Lung (tissue), 12 donors: ENCODE measurements around the gene DBH. TPM values are rescaled to one million over a fixed set of nuclear protein-coding genes. Genes with fewer than 3 reads are reported as not detected.
"Not testable (repeated sequence)": the region's sequence is repeated elsewhere in the genome, so short reads cannot be mapped to it uniquely, and the experiment has no call there.

Experiments used
- ATAC-seq: fragments of 200-7000 bp; cut with Tn5 transposase; one replicate; pipeline ENCODE4 v1.9.1; 2020; ENCODE audit warnings: moderate number of reproducible peaks; ENCODE audit not compliant: insufficient read depth, low FRiP score
- DNase-seq, 3 donors: peaks; one replicate each; pipeline ENCODE4 v3.0.0-alpha.2; 2013 to 2017
- H3K27ac ChIP-seq, 2 donors: one replicate each; pipeline ENCODE4 v1.5.1; 2013; ENCODE audit warnings: mild to moderate bottlenecking in 2 of 2, moderate library complexity in 2 of 2, control low read depth in 1 of 2, inconsistent platforms in 1 of 2, low read depth in 1 of 2, low read length in 1 of 2
- H3K27me3 ChIP-seq, 3 donors: one replicate each; pipeline ENCODE4 v1.5.1; 2013; ENCODE audit warnings: low read length in 2 of 3; ENCODE audit not compliant: control insufficient read depth in 3 of 3, insufficient read depth in 3 of 3
- H3K36me3 ChIP-seq, 4 donors: one replicate each; pipeline ENCODE4 v1.5.1; 2013; ENCODE audit warnings: low read length in 4 of 4, mild to moderate bottlenecking in 1 of 4, moderate library complexity in 1 of 4; ENCODE audit not compliant: control insufficient read depth in 4 of 4, insufficient read depth in 4 of 4
- H3K4me1 ChIP-seq, 5 donors: one replicate each; pipeline ENCODE4 v1.5.1; 2013; ENCODE audit warnings: low read length in 5 of 5, mild to moderate bottlenecking in 2 of 5, moderate library complexity in 1 of 5; ENCODE audit not compliant: control insufficient read depth in 5 of 5, insufficient read depth in 5 of 5
- H3K4me3 ChIP-seq: one replicate; pipeline ENCODE4 v1.5.1; 2013; ENCODE audit warnings: mild to moderate bottlenecking, control low read depth, moderate library complexity
- H3K9ac ChIP-seq, 2 donors: one replicate each; pipeline ENCODE4 v1.5.1; 2013; ENCODE audit warnings: low read length in 2 of 2, control low read depth in 1 of 2; ENCODE audit not compliant: insufficient read depth in 1 of 2
- H3K9me3 ChIP-seq, 4 donors: one replicate each; pipeline ENCODE4 v1.5.1; 2013; ENCODE audit warnings: low read length in 3 of 4, mild to moderate bottlenecking in 1 of 4, moderate library complexity in 1 of 4; ENCODE audit not compliant: control insufficient read depth in 4 of 4, insufficient read depth in 3 of 4
- CTCF ChIP-seq: IDR thresholded peaks from 2 replicates; pipeline ENCODE4 v1.5.1; 2012; ENCODE audit warnings: mild to moderate bottlenecking; ENCODE audit errors: control extremely low read depth, extremely low read depth
- WGBS, 2 donors: extraction: QIAGEN DNeasy Blood & Tissue Kit; methylation state at CpG; one replicate each; pipeline ENCODE4 v1.1.7; 2013; 5-methylcytosine and 5-hydroxymethylcytosine counted together
- polyA plus RNA-seq, 2 donors: library from polyadenylated mRNA; stranded (reverse); fragments of 200-250 nt; gene quantifications; one replicate each; pipeline ENCODE4 v1.2.1, GENCODE V29; 2013
- total RNA-seq, 2 donors: library from RNA; depleted of rRNA in 1 of 2; stranded (reverse); fragments of >200 nt in 1 of 2; gene quantifications; one replicate each; pipeline ENCODE4 v1.2.1, GENCODE V29; 2014 to 2021
- donor health status: control.
- donor health status: control.
- donor health status: Bipolar disorder and iron deficiency.
- donor health status: healthy.
- donor health status: DM: yes; HTN: yes; CAD: no.

DBH gene
- total and polyA plus RNA-seq, 4 donors: 0.06 to 0.48 (median 0.08) TPM

- ATAC-seq (no peak), DNase-seq (no peak)
- peaks cover 0 to 43% (median 2%) of the 10 kb centered on the region in 3 donors for H3K27me3 ChIP-seq
- H3K9me3 ChIP-seq: no peaks in the 10 kb centered on the region
- TF ChIP-seq CTCF: no peak
- no peak overlapping the region for H3K4me3 ChIP-seq
- no peak overlapping the region for H3K9ac ChIP-seq
- H3K27ac ChIP-seq: no peak overlapping the region
- no peaks in the 10 kb centered on the region for H3K36me3 ChIP-seq
- peaks cover 0 to 4% (median 0%) of the 10 kb centered on the region in 5 donors for H3K4me1 ChIP-seq
- 83 to 88% methylated on average over 10 of the region's 10 CpGs for WGBS, 2 donors
These were observed 17.4 kb upstream of the DBH start for GRCh38 chr9:133618726-133619125.

GRCh38 chr9:133619791-133620190, 16.4 kb upstream of the DBH start:
- WGBS, 2 donors: 6 to 15% methylated on average over 8 of the region's 8 CpGs
- H3K27me3 ChIP-seq: peaks cover 0 to 34% (median 2%) of the 10 kb centered on the region in 3 donors
- TF ChIP-seq CTCF: no peak
- peaks cover 0 to 4% (median 0%) of the 10 kb centered on the region in 5 donors for H3K4me1 ChIP-seq
- H3K9ac ChIP-seq: no peak overlapping the region
- peak in 1 of 3 donors; percentile 32 for DNase-seq
- H3K9me3 ChIP-seq: no peaks in the 10 kb centered on the region
- H3K4me3 ChIP-seq: no peak overlapping the region
- no peaks in the 10 kb centered on the region for H3K36me3 ChIP-seq
- no peak for ATAC-seq
- H3K27ac ChIP-seq: no peak overlapping the region

- no peaks in the 10 kb centered on the region for H3K36me3 ChIP-seq
- DNase-seq (no peak), ATAC-seq (no peak)
- no peak overlapping the region for H3K4me3 ChIP-seq
- H3K9me3 ChIP-seq: peaks cover 0 to 7% (median 0%) of the 10 kb centered on the region in 4 donors
- H3K27me3 ChIP-seq: peaks cover 0 to 22% (median 2%) of the 10 kb centered on the region in 3 donors
- no peak overlapping the region for H3K9ac ChIP-seq
- TF ChIP-seq CTCF: no peak
- no peak overlapping the region for H3K27ac ChIP-seq
- 74 to 84% methylated on average over 11 of the region's 11 CpGs for WGBS, 2 donors
- H3K4me1 ChIP-seq: no peaks in the 10 kb centered on the region
These were observed 14.4 kb upstream of the DBH start for GRCh38 chr9:133621725-133622267.

GRCh38 chr9:133622555-133622954, 13.6 kb upstream of the DBH start:
- H3K9ac ChIP-seq: no peak overlapping the region
- H3K36me3 ChIP-seq: no peaks in the 10 kb centered on the region
- DNase-seq (no peak), ATAC-seq (no peak)
- no peak overlapping the region for H3K4me3 ChIP-seq
- WGBS, 2 donors: 74 to 75% methylated on average over 5 of the region's 5 CpGs
- no peak for TF ChIP-seq CTCF
- no peaks in the 10 kb centered on the region for H3K4me1 ChIP-seq
- H3K27me3 ChIP-seq: peaks cover 0 to 22% (median 2%) of the 10 kb centered on the region in 3 donors
- H3K9me3 ChIP-seq: peaks cover 0 to 9% (median 0%) of the 10 kb centered on the region in 4 donors
- no peak overlapping the region for H3K27ac ChIP-seq

GRCh38 chr9:133626008-133626407, 10.2 kb upstream of the DBH start:
- not testable (repeated sequence) for H3K9ac ChIP-seq, H3K9me3 ChIP-seq, H3K4me1 ChIP-seq, H3K27me3 ChIP-seq, H3K27ac ChIP-seq, H3K36me3 ChIP-seq, H3K4me3 ChIP-seq, ATAC-seq, DNase-seq
